ENCODE data around the gene GCFC2. TPM values are rescaled to one million over a fixed set of nuclear protein-coding genes. Genes with fewer than 3 reads are reported as not detected.
"Not testable (repeated sequence)": the region's sequence is repeated elsewhere in the genome, so short reads cannot be mapped to it uniquely, and the experiment has no call there.

Gene GCFC2
- total RNA-seq, 1 donor: 13.8 TPM

- no peak overlapping the region for H3K4me3 ChIP-seq (ENCODE audit: low read depth, low read length)
- TF ChIP-seq, protein P1, sequence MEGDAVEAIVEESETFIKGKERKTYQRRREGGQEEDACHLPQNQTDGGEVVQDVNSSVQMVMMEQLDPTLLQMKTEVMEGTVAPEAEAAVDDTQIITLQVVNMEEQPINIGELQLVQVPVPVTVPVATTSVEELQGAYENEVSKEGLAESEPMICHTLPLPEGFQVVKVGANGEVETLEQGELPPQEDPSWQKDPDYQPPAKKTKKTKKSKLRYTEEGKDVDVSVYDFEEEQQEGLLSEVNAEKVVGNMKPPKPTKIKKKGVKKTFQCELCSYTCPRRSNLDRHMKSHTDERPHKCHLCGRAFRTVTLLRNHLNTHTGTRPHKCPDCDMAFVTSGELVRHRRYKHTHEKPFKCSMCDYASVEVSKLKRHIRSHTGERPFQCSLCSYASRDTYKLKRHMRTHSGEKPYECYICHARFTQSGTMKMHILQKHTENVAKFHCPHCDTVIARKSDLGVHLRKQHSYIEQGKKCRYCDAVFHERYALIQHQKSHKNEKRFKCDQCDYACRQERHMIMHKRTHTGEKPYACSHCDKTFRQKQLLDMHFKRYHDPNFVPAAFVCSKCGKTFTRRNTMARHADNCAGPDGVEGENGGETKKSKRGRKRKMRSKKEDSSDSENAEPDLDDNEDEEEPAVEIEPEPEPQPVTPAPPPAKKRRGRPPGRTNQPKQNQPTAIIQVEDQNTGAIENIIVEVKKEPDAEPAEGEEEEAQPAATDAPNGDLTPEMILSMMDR (IDR thresholded peaks at IDR 0.05; ENCODE audit: insufficient read depth, low read depth, low read length): no peak
Observed at GRCh38 chr2:75688196-75688595, 22.5 kb downstream of the GCFC2 start.

GRCh38 chr2:75683430-75683829 lies 27.3 kb downstream of the GCFC2 start:
- H3K4me3 ChIP-seq (ENCODE audit: low read depth, low read length); DNase-seq (ENCODE audit: low read depth): not testable (repeated sequence)

More at GRCh38 chr2:75688196-75688595, 22.5 kb downstream of the GCFC2 start:
- DNase-seq (ENCODE audit: low read depth): no peak

DNA sequence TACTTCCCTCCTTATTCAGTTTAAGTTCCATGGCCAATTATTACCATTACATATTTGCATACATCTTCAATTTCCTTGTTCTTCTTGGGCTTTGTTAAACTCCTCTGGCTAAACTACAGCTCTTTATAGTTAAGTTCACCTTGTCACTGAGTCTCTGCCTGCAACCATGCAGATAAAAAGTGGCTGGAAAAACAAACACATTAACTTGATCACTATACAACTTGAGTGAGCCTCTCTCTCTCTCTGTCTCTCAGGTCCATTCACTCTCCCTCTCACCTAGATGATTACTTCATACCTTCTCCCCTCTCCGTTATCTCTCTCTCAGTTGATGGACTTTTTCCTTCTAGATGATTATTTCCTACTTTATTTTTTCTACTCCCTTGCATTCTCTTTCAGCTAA lies 30.3 kb downstream of the GCFC2 start:
- TF ChIP-seq, protein P1 (IDR thresholded peaks at IDR 0.05; ENCODE audit: insufficient read depth, low read depth, low read length): no peak
- no peak for DNase-seq (ENCODE audit: low read depth)
- no peak overlapping the region for H3K4me3 ChIP-seq (ENCODE audit: low read depth, low read length)

GRCh38 chr2:75679556-75679955 lies 31.2 kb downstream of the GCFC2 start:
- TF ChIP-seq, protein P1 (IDR thresholded peaks at IDR 0.05; ENCODE audit: insufficient read depth, low read depth, low read length): no peak
- no peak overlapping the region for H3K4me3 ChIP-seq (ENCODE audit: low read depth, low read length)
- no peak for DNase-seq (ENCODE audit: low read depth)

DNA sequence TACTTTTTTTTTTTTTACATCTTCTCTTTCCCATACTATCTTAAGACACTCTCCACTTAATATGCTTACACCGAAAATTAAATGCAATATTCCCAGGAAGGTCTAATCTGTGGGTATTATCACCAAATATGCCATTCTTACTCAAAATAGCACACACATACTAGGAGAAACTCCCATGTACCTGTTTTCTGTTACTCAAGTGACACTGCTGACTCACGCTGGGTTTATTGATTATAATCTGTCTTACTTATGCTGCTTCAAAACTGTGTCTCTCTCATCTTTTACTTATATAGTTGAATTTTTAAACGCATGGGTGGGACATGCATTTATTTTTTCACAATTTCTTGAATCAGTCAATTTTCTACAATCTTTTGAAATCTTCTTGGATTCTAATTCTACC lies 34.3 kb downstream of the GCFC2 start:
- no peak overlapping the region for H3K4me3 ChIP-seq (ENCODE audit: low read depth, low read length)
- no peak for DNase-seq (ENCODE audit: low read depth)
- TF ChIP-seq, protein P1 (IDR thresholded peaks at IDR 0.05; ENCODE audit: insufficient read depth, low read depth, low read length): no peak

- DNase-seq (ENCODE audit: low read depth): no peak
- no peak overlapping the region for H3K4me3 ChIP-seq (ENCODE audit: low read depth, low read length)
- TF ChIP-seq, protein P1 (IDR thresholded peaks at IDR 0.05; ENCODE audit: insufficient read depth, low read depth, low read length): no peak
Observed at GRCh38 chr2:75675908-75676307, 34.8 kb downstream of the GCFC2 start.

DNA sequence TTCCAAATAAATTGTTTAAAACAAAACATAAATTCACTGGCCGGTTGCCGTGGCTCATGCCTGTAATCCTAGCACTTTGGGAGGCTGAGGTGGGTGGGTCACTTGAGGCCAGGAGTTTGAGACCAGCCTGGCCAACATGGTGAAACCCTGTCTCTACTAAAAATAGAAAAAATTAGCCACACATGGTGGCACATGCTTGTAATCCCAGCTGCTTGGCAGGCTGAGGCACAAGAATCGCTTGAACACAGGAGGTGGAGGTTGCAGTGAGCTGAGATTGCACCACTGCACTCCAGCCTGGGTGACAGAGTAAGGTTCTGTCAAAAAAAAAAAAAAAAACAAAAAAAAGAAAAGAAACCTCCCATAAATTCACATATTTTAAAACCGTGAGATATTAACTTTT lies 35.3 kb downstream of the GCFC2 start:
- not testable (repeated sequence) for H3K4me3 ChIP-seq (ENCODE audit: low read depth, low read length); DNase-seq (ENCODE audit: low read depth)

- DNase-seq (ENCODE audit: low read depth): peak; percentile 56
- H3K4me3 ChIP-seq (ENCODE audit: low read depth, low read length): no peak overlapping the region
- TF ChIP-seq, protein P1 (IDR thresholded peaks at IDR 0.05; ENCODE audit: insufficient read depth, low read depth, low read length): no peak
Observed at GRCh38 chr2:75667884-75668283, 42.8 kb downstream of the GCFC2 start.
